SH-SY5Y (cell line): ENCODE data around the gene SLC18A3.

Source experiments
- GATA2 ChIP-seq: IDR thresholded peaks from 2 replicates; pipeline ENCODE4 v1.6.1; 2011; ENCODE audit warnings: mild to moderate bottlenecking, low read depth, low read length
- GATA3 ChIP-seq: IDR thresholded peaks from 2 replicates; pipeline ENCODE4 v1.6.1; 2011; ENCODE audit warnings: low read depth, mild to moderate bottlenecking, low read length, moderate library complexity

SLC18A3 gene

DNA sequence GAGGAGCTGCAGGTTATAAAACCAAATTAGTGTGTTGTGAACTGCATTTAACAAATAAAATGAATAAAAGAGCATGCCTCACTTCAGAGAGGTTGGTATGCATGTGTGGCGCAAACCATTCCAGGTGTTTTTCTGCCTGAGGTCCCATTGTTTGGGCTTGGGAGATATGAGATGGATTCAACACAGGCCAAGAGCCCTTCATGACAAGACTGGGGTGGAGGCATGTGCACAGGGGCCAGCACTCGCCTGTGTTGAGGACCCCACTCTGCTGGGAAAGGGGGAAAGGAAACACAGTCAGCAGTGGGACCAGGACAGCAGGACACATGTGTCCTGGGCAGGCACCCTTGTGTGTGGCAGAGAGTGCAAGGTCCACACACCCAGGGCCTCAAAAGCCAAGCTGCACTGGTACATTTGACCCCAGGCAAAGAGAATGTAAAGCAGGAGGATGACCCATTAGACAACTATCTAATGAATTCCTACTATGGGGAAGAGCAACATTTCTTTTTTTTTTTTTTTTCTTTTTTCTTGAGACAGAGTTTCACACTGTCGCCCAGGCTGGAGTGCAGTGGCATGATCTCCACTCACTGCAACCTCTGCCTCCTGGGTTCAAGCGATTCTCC, 9.2 kb upstream of the SLC18A3 start:
- TF ChIP-seq GATA3, result no peak
- TF ChIP-seq GATA2, result no peak

DNA sequence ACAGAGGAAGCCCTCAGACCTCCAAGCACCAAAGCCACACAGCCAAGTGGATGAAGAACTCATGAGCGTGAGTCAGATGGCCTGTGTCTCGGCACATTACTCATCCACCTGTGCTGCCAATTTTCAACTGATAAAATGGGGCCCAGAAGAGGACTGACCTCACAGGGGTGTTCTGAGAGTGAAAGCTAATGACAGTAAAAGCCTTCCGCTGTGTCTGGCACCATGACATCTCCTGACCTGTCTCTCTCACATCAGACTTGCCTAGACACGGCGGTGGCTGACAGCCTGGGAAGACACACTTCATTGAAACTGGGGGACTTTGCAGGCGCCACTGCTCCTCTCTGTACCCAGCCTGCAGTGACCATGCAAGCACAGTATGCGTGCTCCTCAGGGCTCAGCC, 8.3 kb upstream of the SLC18A3 start:
- TF ChIP-seq GATA2 (no peak), GATA3 (no peak)

DNA sequence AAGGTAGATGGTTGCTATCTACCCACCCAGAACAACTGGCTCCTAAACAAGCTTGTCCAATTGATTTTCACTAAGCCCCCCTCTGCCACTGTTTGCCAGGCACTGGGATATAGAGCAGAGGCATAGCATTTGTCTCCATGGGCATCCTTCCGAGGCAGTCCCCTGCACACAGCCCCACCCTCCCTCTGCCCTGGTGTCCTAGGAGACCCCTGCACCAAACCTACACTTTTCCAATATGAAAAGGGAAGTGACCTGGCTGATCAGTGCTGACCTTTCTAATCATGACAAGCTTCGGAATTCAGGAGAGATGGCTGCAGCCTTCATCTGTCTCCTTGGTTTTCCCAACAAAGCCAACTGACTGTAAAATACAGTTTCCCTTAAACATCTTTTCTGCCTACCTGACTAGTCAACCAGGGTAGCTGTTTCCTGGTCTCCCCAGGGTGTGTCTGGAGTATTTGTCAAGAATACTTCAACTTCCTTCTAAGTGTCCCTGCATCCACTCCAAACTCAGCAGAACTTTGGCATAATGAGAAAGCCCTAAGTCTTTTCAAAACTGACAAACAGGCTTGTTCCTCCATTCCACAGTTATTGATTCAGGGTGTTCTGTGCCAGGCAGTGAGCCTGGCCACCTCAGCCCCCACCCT, 7.6 kb upstream of the SLC18A3 start:
- no peak for TF ChIP-seq GATA3
- TF ChIP-seq GATA2, result no peak

DNA sequence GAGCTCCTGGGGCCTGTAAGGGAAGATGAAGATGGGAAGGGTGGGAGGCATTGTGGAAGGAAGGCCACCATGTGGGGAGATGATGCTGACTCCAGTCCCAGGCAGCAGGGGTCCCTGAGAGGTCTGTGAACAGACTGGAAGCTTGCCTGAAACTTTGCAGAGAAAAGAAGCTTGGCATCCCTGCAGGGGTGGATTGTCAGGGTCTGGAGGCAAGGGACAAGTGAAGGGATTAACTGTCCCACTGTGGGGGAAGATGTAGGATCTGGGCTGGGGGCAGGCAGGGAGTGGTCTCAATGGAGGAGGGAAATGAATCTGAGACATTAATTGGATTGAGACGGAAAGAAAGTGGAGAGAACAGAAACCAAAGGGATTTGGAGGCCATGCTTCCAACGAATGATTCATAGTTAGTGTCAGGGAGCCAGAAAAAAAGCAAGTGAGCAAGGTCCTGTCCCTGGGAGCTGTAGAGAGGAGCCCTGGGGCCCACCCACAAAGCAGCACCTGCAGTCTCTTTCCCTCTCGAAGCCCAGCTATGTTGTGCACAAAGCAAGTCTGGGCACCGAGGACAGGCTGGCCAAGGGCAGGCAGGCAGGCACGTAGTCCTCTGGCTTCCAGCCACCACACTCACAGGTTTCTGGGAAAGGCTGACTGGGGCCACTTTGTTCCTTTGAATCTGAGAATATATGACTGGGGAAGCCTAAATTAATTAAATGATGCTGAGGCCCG, 4.7 kb upstream of the SLC18A3 start:
- TF ChIP-seq GATA2, result no peak
- no peak for TF ChIP-seq GATA3

DNA sequence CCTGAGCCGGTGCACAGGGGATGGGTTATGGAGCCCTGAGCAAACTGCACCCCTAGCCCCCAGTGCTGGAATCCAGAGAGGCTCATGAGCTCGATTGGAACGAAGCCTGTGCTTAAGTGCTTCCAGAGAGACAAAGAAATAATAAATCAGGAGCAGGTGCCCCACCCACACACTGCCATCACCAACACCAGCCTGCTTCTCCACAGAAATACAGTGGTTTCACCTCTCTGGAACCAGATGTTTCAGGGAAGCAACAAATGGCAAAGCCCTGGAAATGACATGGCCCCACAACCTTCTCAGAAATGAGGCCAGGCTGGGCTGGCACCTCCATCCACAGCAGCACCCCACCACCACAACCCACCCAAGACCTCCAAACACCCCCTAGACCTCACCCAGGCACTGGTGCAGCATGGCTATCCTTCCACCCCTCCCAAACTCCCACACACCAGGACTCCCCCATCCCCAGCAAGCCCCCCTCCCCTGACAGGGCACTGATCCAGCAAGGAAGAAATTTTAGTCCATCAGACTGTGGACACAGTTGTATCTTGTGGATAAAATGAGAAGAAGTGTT, 4.1 kb upstream of the SLC18A3 start:
- TF ChIP-seq GATA3, result no peak
- no peak for TF ChIP-seq GATA2

DNA sequence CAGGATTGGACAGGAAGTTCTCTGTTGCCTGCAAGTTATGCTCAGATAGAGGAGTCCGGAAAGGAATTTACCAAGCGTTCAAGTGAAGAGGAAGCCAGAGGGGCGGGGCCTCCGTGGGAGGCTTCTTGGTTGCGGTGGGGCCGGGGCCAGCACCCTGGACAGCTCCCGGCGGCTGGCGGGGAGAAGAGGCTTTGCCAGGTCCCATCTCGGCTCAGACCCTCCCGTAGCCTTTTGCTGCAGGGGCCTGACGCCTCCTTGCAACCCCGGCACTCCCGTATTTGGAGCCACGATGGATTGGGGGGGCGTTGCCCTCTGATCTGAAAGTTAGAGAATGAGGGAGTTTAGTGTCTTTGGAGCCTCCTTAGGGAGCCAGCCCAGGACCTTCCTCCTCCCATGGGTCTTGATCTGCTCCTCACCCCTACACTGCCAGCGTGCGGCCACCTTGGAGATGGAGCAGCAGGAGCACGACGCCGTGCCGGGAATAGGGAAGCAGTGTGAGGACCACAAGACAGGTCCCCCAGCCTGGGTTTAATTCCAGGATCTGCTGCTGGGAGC, 3.1 kb upstream of the SLC18A3 start:
- no peak for TF ChIP-seq GATA2
- TF ChIP-seq GATA3, result no peak

DNA sequence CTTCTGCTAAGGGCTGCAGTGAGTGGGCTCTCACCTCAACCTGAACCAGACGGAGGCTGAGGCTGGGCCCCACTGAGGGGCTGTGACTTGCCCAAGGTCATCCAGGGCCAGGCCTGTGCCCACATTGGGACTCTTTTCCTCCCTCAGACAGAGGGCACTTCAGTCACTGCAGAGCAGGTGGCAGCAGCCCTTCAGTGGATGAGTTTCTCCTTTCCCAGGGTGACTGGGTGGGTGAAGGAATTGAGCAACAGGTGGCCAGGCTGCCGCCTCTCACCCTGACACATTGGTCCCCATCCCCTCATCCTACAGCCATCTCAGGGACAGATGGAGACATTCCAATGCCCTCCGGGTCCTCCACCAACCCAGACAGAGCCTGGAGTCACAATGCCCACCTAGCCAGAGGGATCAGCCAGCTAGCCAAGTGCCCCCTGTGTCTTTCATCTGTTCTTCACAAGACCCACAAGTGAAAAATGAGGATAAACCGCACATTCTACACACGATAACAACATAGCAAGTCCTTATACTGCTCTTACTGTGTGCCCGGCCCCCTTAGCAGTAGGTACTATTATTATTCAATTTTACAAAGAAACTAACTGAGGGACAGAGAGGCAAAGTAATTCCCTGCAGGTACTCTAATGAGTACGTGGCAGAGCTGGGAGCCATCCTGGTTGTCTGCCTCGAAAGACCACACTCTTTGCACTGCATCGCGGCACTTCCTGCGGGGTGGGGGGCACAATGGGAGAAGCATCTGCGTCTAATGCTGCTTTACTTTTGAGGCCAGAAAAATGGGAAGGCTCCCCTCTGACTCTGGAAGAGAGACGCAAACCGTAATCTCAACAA, 1.7 kb upstream of the SLC18A3 start:
- no peak for TF ChIP-seq GATA3
- no peak for TF ChIP-seq GATA2

DNA sequence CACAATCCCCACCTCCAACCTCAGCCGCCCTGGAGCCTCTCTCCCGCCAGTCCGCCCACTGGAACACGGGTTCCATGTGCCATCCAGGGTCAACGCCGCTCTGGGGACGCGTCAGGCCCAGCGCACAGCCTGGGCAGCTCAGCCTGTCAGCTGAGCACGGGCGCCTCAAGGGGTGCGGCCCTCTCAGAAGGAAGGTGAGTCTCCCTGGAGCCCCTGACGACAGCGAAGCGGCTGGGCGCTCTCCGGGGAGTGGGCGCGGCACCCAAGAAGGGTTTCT, 1.2 kb upstream of the SLC18A3 start:
- TF ChIP-seq GATA3 (no peak), GATA2 (no peak)

DNA sequence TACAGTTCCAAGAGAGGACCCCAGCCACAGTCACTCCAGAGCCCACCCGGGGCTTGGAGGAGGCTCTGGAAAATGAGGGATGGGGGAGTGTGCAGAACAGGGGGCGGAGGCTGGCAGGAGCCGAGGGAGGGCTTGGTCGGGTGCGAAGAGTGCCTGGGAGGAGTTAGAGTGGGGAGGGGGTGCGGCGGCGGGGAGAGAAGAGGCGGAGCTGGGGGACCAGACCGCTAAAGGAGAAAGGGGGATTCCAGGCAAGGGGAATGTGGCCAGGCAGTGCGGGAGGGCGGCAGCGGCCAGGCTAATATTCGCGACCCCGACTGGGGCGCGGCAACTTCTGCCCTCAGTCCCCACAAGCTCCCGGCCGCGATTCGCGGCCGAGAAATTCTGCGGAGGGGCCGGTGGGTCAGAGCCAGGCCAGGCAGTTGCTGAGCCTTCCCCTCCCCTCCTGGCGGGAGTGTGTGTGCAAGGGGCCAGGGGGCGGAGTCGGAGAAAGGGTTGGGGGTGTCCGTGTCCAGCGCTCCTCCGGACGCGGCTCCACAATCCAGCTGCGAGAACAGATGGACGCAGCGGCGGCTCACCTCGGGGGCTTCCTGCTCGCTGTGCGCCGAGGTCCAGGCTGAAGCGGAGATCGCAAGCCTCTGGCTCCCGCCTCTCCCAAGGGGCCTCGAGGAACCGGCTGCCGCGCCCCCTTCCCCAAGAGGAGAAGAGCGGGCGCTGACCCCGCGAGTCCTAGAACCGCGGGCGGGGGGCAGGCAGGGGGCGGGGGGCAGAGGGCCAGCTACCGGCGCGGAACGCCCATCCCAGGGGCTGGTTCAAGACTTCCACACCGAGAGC, 612 bp upstream of the SLC18A3 start:
- TF ChIP-seq GATA3 (no peak), GATA2 (no peak)

DNA sequence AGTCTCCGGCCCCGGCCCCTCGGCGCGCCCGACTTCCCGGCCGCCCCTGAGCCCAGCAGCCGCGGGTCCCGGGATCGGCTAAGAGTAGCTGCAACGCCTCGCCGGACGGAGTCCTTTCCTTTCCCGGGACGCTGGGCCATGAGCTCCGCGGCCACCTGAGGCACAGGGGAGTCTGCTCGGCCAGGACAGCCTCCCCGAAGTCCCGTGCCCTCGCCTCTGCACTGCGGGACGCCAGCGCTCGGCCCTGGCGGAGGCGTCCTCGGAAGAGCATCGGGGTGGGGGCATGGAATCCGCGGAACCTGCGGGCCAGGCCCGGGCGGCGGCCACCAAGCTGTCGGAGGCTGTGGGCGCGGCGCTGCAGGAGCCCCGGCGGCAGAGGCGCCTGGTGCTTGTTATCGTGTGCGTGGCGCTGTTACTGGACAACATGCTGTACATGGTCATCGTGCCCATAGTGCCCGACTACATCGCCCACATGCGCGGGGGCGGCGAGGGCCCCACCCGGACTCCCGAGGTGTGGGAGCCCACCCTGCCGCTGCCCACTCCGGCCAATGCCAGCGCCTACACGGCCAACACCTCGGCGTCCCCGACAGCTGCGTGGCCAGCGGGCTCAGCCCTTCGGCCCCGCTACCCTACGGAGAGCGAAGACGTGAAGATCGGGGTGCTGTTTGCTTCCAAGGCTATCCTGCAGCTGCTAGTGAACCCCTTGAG, 502 bp downstream of the SLC18A3 start:
- no peak for TF ChIP-seq GATA2
- no peak for TF ChIP-seq GATA3

DNA sequence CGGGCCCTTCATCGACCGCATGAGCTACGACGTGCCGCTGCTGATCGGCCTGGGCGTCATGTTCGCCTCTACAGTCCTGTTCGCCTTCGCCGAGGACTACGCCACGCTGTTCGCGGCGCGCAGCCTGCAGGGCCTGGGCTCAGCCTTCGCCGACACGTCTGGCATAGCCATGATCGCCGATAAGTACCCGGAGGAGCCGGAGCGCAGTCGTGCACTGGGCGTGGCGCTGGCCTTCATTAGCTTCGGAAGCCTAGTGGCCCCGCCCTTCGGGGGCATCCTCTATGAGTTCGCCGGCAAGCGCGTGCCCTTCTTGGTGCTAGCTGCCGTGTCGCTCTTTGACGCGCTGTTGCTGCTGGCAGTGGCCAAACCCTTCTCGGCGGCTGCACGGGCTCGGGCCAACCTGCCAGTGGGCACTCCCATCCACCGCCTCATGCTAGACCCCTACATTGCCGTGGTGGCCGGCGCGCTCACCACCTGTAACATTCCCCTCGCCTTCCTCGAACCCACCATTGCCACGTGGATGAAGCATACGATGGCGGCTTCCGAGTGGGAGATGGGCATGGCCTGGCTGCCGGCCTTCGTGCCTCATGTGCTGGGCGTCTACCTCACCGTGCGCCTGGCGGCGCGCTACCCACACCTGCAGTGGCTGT, 1.2 kb downstream of the SLC18A3 start:
- TF ChIP-seq GATA2 (no peak), GATA3 (no peak)

DNA sequence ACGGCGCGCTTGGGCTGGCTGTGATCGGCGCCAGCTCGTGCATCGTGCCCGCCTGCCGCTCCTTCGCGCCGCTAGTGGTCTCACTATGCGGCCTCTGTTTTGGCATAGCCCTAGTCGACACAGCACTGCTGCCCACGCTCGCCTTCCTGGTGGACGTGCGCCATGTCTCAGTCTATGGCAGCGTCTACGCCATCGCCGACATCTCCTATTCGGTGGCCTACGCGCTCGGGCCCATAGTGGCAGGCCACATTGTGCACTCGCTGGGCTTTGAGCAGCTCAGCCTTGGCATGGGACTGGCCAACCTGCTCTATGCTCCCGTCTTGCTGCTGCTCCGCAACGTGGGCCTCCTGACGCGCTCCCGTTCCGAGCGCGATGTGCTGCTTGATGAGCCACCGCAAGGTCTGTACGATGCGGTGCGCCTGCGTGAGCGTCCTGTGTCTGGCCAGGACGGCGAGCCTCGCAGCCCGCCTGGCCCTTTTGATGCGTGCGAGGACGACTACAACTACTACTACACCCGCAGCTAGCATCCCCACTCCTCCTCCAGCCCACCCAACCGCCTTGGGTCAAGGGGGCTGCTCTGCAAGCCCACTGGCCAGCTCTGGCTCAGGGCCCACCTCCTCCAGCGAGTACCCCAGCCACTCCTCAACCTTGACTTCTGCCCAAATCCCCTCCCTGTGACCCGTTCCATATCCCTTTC, 1.9 kb downstream of the SLC18A3 start:
- TF ChIP-seq GATA2, result no peak
- TF ChIP-seq GATA3, result no peak
